Measurements from ENCODE around the gene PRR30.

DNA sequence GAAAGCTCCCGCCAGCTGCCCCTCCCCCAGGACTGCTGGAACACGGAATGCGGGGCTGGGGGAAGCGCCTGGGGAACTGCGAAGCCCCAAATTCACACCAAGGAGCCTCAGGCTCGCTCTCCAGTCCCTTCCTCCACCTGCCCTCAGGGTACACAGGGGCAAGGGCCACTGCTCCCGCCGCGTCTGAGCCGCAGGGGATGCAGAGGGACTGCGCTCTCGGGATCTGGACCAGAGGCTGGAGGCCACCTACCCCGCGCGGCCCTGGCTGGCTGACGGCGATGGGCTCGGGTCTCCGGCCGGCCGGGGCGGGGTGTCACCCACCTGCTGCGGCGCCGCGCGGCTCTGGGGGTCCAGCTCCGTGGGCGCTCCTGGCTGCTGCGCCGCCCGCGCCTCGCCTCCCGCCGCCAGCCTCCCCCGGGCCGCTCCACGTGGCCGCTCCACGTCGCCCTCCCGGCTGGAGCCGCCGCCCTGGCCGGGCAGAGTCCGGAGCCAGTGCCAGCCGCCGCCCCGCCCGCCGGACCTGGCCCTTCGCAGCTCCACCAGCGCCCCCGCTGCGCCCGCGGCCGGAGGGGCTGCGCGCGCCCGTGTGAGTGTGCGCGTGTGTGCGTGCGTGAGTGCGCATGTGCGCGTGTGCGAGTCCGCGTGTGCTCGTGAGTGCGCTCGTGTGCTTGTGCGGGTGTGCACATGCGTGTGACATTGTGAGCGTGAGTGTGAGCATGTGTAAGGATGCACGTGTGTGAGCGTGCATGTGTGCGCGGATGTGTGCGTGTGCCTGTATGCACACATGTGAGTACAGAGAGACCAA, 20.5 kb downstream of the PRR30 start, which contains the start of gene CGREF1:
- TF ChIP-seq, protein P1, sequence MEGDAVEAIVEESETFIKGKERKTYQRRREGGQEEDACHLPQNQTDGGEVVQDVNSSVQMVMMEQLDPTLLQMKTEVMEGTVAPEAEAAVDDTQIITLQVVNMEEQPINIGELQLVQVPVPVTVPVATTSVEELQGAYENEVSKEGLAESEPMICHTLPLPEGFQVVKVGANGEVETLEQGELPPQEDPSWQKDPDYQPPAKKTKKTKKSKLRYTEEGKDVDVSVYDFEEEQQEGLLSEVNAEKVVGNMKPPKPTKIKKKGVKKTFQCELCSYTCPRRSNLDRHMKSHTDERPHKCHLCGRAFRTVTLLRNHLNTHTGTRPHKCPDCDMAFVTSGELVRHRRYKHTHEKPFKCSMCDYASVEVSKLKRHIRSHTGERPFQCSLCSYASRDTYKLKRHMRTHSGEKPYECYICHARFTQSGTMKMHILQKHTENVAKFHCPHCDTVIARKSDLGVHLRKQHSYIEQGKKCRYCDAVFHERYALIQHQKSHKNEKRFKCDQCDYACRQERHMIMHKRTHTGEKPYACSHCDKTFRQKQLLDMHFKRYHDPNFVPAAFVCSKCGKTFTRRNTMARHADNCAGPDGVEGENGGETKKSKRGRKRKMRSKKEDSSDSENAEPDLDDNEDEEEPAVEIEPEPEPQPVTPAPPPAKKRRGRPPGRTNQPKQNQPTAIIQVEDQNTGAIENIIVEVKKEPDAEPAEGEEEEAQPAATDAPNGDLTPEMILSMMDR (IDR thresholded peaks at IDR 0.05) = no peak
- no peak for TF ChIP-seq POLR2A (IDR thresholded peaks at IDR 0.05)
